CD4-positive, alpha-beta memory T cell (primary cell): ENCODE data around the gene NTHL1. TPM values are rescaled to one million over a fixed set of nuclear protein-coding genes. Genes with fewer than 3 reads are reported as not detected.

Experiments used
- CTCF ChIA-PET: fragments of 350-600 bp; sonication (Branson Sonifier 250); formaldehyde crosslinking; loops from one replicate; lab custom pipeline; 2021; ENCODE audit warnings: inconsistent platforms; ENCODE audit not compliant: partially characterized antibody; lab: Charles Lee
- POLR2A ChIA-PET: fragments of 350-600 bp; sonication (Branson Sonifier 250); formaldehyde crosslinking; loops from one replicate; lab custom pipeline; 2021; ENCODE audit not compliant: partially characterized antibody; lab: Charles Lee
- DNase-seq, 5 donors: peaks; one replicate each; pipeline versions ENCODE4 v3.0.0 to v3.0.0-alpha.2; 2020 to 2022; ENCODE audit warnings: mixed read lengths in 1 of 5
- H3K27ac ChIP-seq: one replicate; pipeline ENCODE4 v1.7.0; 2013; ENCODE audit warnings: low read depth, low read length
- H3K27me3 ChIP-seq: 2 replicates; pipeline ENCODE4 v1.7.0; 2013; ENCODE audit warnings: mild to moderate bottlenecking, low read length, moderate library complexity; ENCODE audit not compliant: insufficient read depth
- H3K36me3 ChIP-seq: 2 replicates; pipeline ENCODE4 v1.7.0; 2013; ENCODE audit warnings: mild to moderate bottlenecking, low read length, moderate library complexity; ENCODE audit not compliant: insufficient read depth
- H3K4me1 ChIP-seq: 2 replicates; pipeline ENCODE4 v1.7.0; 2013; ENCODE audit warnings: mild to moderate bottlenecking, low read length, moderate library complexity; ENCODE audit not compliant: insufficient read depth
- H3K4me3 ChIP-seq, 2 donors: one replicate each; pipeline ENCODE4 v1.7.0; 2013; ENCODE audit warnings: low read length in 2 of 2, mild to moderate bottlenecking in 1 of 2
- H3K9me3 ChIP-seq, 2 donors: one replicate each; pipeline ENCODE4 v1.7.0; 2013; ENCODE audit warnings: low read length in 2 of 2, control low read depth in 1 of 2; ENCODE audit not compliant: control insufficient read depth in 1 of 2
- H3K27ac Mint-ChIP-seq, 7 donors: one replicate each; pipeline ENCODE4 v1.8.0; 2020 to 2021; ENCODE audit warnings: mixed read lengths in 7 of 7, mild to moderate bottlenecking in 6 of 7, inconsistent platforms in 3 of 7, moderate library complexity in 3 of 7
- H3K27me3 Mint-ChIP-seq, 2 donors: one replicate each; pipeline ENCODE4 v1.8.0; 2020 to 2021; ENCODE audit warnings: mixed read lengths in 2 of 2
- H3K36me3 Mint-ChIP-seq, 2 donors: one replicate each; pipeline ENCODE4 v1.8.0; 2020 to 2021; ENCODE audit warnings: mixed read lengths in 2 of 2, inconsistent platforms in 1 of 2, mild to moderate bottlenecking in 1 of 2
- H3K4me1 Mint-ChIP-seq, 4 donors: one replicate each; pipeline ENCODE4 v1.8.0; 2020 to 2021; ENCODE audit warnings: mixed read lengths in 4 of 4, mild to moderate bottlenecking in 1 of 4
- H3K4me3 Mint-ChIP-seq, 8 donors: one replicate each; pipeline ENCODE4 v1.8.0; 2020 to 2021; ENCODE audit warnings: mixed read lengths in 8 of 8, mild to moderate bottlenecking in 7 of 8, moderate library complexity in 6 of 8, inconsistent platforms in 3 of 8
- H3K9me3 Mint-ChIP-seq, 8 donors: one replicate each; pipeline ENCODE4 v1.8.0; 2020 to 2021; ENCODE audit warnings: mixed read lengths in 8 of 8, mild to moderate bottlenecking in 5 of 8, inconsistent platforms in 3 of 8, moderate library complexity in 1 of 8
- intact Hi-C: fragments of 100-400 bp; cut with micrococcal nuclease; formaldehyde crosslinking; loops from one replicate; pipeline ENCODE4 v1.15.1; 2023
- polyA plus RNA-seq, 2 donors: library from polyadenylated mRNA; unstranded; fragments of 300-500 nt; fragmentation: Illumina TruSeq; gene quantifications; one replicate each; pipeline ENCODE4 v1.2.3, GENCODE V29; 2021
- total RNA-seq, 2 experiments: library from RNA; stranded (reverse); gene quantifications; one replicate each; pipeline ENCODE4 v1.2.3, GENCODE V29; 2021

The NTHL1 gene
- total and polyA plus RNA-seq, 4 experiments from 2014 or later: 9.3 to 20.1 (median 12.7) TPM

DNA sequence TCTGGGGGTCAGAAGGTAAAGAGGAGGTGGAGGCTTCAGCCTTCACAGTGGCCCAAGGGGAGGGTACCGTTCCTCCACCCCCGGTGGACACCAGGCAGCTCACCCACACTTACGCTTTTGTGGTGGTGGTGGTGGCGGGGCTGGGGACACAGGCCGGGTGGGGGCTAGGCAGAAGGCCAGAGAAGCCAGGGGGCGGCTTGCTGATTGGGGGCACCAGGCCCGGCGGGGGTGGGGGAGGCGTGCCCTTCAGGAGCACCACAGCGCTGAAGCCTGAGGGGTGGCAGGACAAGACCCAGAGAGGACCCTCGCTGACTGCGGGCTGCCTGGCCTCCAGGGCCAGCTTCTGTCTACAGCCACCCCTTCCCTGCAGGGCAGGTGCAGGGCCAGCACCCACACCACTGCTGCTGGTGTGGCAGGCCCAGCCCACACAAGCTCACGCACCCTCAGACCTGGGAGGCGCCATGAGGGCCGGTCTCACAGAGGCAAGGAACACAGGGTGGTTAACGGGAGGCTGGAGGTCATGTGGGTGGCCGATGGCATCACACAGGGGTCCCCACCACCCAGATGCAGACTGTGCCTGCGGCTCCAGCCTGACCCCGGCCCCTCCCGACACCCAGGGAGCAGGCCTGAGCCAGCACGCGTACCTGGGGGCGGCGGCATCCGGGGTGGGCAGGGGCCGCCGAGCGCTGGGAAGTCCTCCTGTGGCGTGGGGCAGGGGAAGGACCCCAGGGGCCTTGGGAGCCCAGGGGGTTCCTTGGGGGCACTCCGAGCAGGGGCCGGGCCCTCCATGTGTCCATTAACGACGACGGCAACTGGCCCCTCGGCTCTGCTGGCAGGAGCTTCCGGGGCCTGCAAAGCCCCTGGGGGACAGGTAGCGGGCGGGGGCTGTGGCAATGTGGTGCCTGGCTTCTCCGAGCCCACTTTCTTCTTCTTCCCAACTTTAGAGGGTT lies 48.5 kb downstream of the NTHL1 start:
- peaks cover 38% of the 10 kb centered on the region for H3K36me3 ChIP-seq
- H3K4me1 Mint-ChIP-seq: peaks cover 0 to 7% (median 0%) of the 10 kb centered on the region in 4 donors
- no peaks in the 10 kb centered on the region for H3K9me3 Mint-ChIP-seq
- ChIA-PET CTCF (no interaction called here), POLR2A (interaction anchor here (0.6 kb wide), 1 partner anchor 33 kb away, joined by 3 read pairs; no protein-coding TSS in a partner anchor)
- peaks cover 14 to 18% of the 10 kb centered on the region in 2 donors for H3K36me3 Mint-ChIP-seq
- peaks cover 7% of the 10 kb centered on the region for H3K4me1 ChIP-seq
- no peak overlapping the region for H3K27ac ChIP-seq
- no peaks in the 10 kb centered on the region for H3K27me3 ChIP-seq
- H3K27me3 Mint-ChIP-seq: no peaks in the 10 kb centered on the region
- H3K4me3 Mint-ChIP-seq: no peak overlapping the region
- H3K9me3 ChIP-seq: no peaks in the 10 kb centered on the region
- no peak overlapping the region for H3K4me3 ChIP-seq
- no peak overlapping the region for H3K27ac Mint-ChIP-seq
- intact Hi-C loops: no loop called here
- DNase-seq: no peak

GRCh38 chr16:1998360-1998835 lies 49.2 kb downstream of the NTHL1 start:
- Histone ChIP-seq H3K9me3 (no peaks in the 10 kb centered on the region), H3K27ac (no peak overlapping the region), H3K4me3 (no peak overlapping the region), H3K27me3 (no peaks in the 10 kb centered on the region), H3K4me1 (peaks cover under 1% of the 10 kb centered on the region), H3K36me3 (peaks cover 36% of the 10 kb centered on the region)
- H3K4me1 Mint-ChIP-seq: peaks cover 0 to 2% (median 0%) of the 10 kb centered on the region in 4 donors
- H3K27ac Mint-ChIP-seq: peak overlapping the region in 1 of 7 donors; percentile 82
- POLR2A ChIA-PET: interaction anchor here (0.6 kb wide), 1 partner anchor 32 kb away, joined by 3 read pairs; no protein-coding TSS in a partner anchor
- CTCF ChIA-PET: no interaction called here
- intact Hi-C loops: no loop called here
- peaks cover 0 to under 1% (median 0%) of the 10 kb centered on the region in 8 donors for H3K9me3 Mint-ChIP-seq
- no peak overlapping the region for H3K4me3 Mint-ChIP-seq
- peaks cover 14 to 18% of the 10 kb centered on the region in 2 donors for H3K36me3 Mint-ChIP-seq
- no peak for DNase-seq
- H3K27me3 Mint-ChIP-seq: no peaks in the 10 kb centered on the region

DNA sequence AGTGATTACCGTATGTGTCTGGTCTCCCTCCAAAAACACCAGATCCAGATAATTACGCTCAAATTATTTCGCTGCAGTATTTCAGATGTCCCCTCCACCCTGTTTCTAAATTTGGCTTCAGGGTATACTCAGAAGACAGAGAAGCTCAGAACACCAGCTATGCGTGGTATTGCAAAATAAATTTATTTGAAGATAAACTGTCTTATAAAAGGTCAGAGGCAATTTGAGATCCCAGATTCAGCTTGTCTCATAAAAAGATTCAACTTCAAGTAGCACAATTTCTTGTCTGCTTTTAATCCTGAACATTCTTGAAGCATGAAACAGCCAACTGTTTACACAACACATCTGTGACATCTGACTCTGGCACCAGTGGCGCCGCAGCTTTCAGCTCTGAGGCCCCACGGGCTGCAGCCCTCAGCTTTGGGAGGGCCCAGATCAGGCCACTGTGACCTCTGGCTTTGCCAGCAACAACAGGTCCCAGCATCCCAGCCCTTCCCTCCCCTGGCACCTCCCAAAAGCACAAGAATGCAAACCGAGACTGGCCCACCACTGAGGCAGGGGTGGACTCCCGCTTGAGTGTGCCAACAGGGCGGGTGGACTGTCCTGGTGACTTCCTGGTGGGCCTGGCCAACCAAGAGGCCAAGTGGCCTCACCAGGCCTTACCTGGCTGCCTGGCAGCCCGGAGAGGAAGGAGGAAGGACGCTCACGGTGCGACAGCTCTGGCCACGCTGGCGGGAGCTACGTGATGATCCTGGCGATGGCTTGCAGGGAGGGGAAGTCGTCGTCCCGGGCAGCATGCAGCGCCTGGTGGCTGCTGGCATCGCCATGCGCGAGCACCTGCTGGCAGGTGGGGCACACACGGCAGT lies 49.9 kb downstream of the NTHL1 start:
- no peaks in the 10 kb centered on the region for H3K4me1 ChIP-seq
- no peaks in the 10 kb centered on the region for H3K27me3 ChIP-seq
- DNase-seq: no peak
- intact Hi-C loops: no loop called here
- ChIA-PET CTCF (interaction anchor here (1.0 kb wide), 1 partner anchor 143 kb away, joined by 5 read pairs; no protein-coding TSS in a partner anchor), POLR2A (interaction anchor here (1.2 kb wide), 1 partner anchor 13 kb away, joined by 4 read pairs; the partner anchor contains the start of gene GFER)
- peak overlapping the region in 1 of 7 donors; percentile 35 for H3K27ac Mint-ChIP-seq
- no peak overlapping the region for H3K4me3 ChIP-seq
- peaks cover 14 to 18% of the 10 kb centered on the region in 2 donors for H3K36me3 Mint-ChIP-seq
- H3K36me3 ChIP-seq: peaks cover 29% of the 10 kb centered on the region
- no peak overlapping the region for H3K4me3 Mint-ChIP-seq
- peaks cover 0 to 1% (median 0%) of the 10 kb centered on the region in 8 donors for H3K9me3 Mint-ChIP-seq
- H3K9me3 ChIP-seq: no peaks in the 10 kb centered on the region
- no peaks in the 10 kb centered on the region for H3K27me3 Mint-ChIP-seq
- H3K27ac ChIP-seq: no peak overlapping the region
- H3K4me1 Mint-ChIP-seq: peaks cover 0 to 2% (median 0%) of the 10 kb centered on the region in 4 donors

DNA sequence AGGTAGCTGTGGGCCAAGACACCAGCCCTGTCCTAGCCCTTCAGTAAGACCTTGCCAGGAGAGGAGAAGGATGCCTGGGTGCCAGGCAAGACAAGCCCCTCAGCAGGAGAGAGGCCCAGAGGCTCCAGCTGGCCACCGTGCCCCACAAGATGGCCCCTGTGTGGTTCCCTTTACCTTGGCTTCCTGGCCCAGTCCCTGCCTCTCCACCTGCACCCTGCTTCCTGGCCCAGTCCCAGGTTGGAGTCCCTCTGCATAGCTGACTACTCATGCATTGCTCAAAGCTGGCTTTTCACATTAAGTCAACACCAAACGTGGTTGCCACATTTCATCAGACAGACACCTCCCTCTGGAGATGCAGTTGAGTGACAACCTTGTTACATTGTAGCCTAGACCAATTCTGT lies 53.9 kb downstream of the NTHL1 start:
- Histone ChIP-seq H3K36me3 (peaks cover 4% of the 10 kb centered on the region), H3K27ac (no peak overlapping the region), H3K27me3 (no peaks in the 10 kb centered on the region), H3K4me1 (peaks cover 22% of the 10 kb centered on the region), H3K4me3 (no peak overlapping the region), H3K9me3 (no peaks in the 10 kb centered on the region)
- Mint-ChIP-seq H3K36me3 (peaks cover 9% of the 10 kb centered on the region in 2 donors), H3K9me3 (peaks cover 0 to 1% (median 0%) of the 10 kb centered on the region in 8 donors), H3K4me3 (peak overlapping the region in 3 of 8 donors; percentile 15 to 59 (median 25)), H3K4me1 (peaks cover 3 to 26% (median 13%) of the 10 kb centered on the region in 4 donors), H3K27me3 (peaks cover 3 to 4% of the 10 kb centered on the region in 2 donors), H3K27ac (peak overlapping the region in 6 of 7 donors; percentile 57 to 90 (median 84))
- ChIA-PET POLR2A (interaction anchor here (1.4 to 5.7 kb wide), 7 partner anchors 11 to 161 kb away, joined by 3 to 71 read pairs (median 29); partner anchors contain the start of genes MSRB1, RPS2, TBL3 and TRAF7), CTCF (interaction anchor here (0.8 to 3.3 kb wide), 3 partner anchors 10 to 159 kb away, joined by 3 to 18 read pairs (median 6); no protein-coding TSS in a partner anchor)
- no peak for DNase-seq
- intact Hi-C loops: loop anchor here (2.0 to 5.0 kb wide), 2 partner anchors 29 to 51 kb away; partner anchors contain the start of genes MSRB1 and RPS2

- H3K27ac Mint-ChIP-seq: peak overlapping the region in 2 of 7 donors; percentile 72 to 88
- ChIA-PET POLR2A (interaction anchor here (0.9 to 5.7 kb wide), 8 partner anchors 11 to 162 kb away, joined by 3 to 71 read pairs (median 27); partner anchors contain the start of genes MSRB1, RNF151, RPS2 and TBL3), CTCF (interaction anchor here (0.8 to 3.3 kb wide), 2 partner anchors 11 to 21 kb away, joined by 3 to 18 read pairs; no protein-coding TSS in a partner anchor)
- no peak for DNase-seq
- Histone ChIP-seq H3K27me3 (no peaks in the 10 kb centered on the region), H3K9me3 (no peaks in the 10 kb centered on the region), H3K27ac (peak overlapping the region; percentile 60), H3K4me1 (peaks cover 22% of the 10 kb centered on the region), H3K4me3 (no peak overlapping the region), H3K36me3 (peaks cover 4% of the 10 kb centered on the region)
- peaks cover 3% of the 10 kb centered on the region in 2 donors for H3K36me3 Mint-ChIP-seq
- intact Hi-C loops: loop anchor here (1.0 to 5.0 kb wide), 5 partner anchors 9 to 51 kb away; partner anchors contain the start of genes GFER, MSRB1, NDUFB10 and RPS2
- H3K4me1 Mint-ChIP-seq: peaks cover 6 to 30% (median 16%) of the 10 kb centered on the region in 4 donors
- peaks cover 6 to 7% of the 10 kb centered on the region in 2 donors for H3K27me3 Mint-ChIP-seq
- H3K9me3 Mint-ChIP-seq: peaks cover 0 to 1% (median 0%) of the 10 kb centered on the region in 8 donors
- H3K4me3 Mint-ChIP-seq: no peak overlapping the region
These were observed 54.8 kb downstream of the NTHL1 start for GRCh38 chr16:1992704-1993317.
